Activated CD8-positive, alpha-beta T cell treated with anti-CD3 and anti-CD28 coated beads, Interleukin-2, amount 10 ng/mL, durations not matched to agents 7 days and 5 days (primary cell): ENCODE measurements around the gene UGT3A2. TPM values are rescaled to one million over a fixed set of nuclear protein-coding genes. Genes with fewer than 3 reads are reported as not detected.
"Not testable (repeated sequence)": the region's sequence is repeated elsewhere in the genome, so short reads cannot be mapped to it uniquely, and the experiment has no call there.

ENCODE experiments used
- ATAC-seq: fragments of 150-1000 bp; cut with Tn5 transposase; one replicate; pipeline ENCODE4 v1.10.0; 2021; ENCODE audit warnings: moderate library complexity
- CTCF ChIA-PET: fragments of 350-600 bp; sonication (Branson Sonifier 250); formaldehyde crosslinking; loops from one replicate; lab custom pipeline; 2021; ENCODE audit warnings: antibody characterized with exemption; lab: Charles Lee
- POLR2A ChIA-PET: fragments of 350-600 bp; sonication (Branson Sonifier 250); formaldehyde crosslinking; loops from one replicate; lab custom pipeline; 2021; ENCODE audit warnings: antibody characterized with exemption; lab: Charles Lee
- DNase-seq: peaks from one replicate; pipeline ENCODE4 v3.0.0-alpha.2; 2020
- H3K27ac Mint-ChIP-seq: one replicate; pipeline ENCODE4 v1.8.0; 2021; ENCODE audit warnings: mild to moderate bottlenecking, mixed read lengths
- H3K27me3 Mint-ChIP-seq: one replicate; pipeline ENCODE4 v1.8.0; 2021; ENCODE audit warnings: low read depth, mixed read lengths
- H3K36me3 Mint-ChIP-seq: one replicate; pipeline ENCODE4 v1.8.0; 2021; ENCODE audit warnings: low read depth, mixed read lengths
- H3K4me1 Mint-ChIP-seq: one replicate; pipeline ENCODE4 v1.8.0; 2021; ENCODE audit warnings: low read depth, mixed read lengths
- H3K4me3 Mint-ChIP-seq: one replicate; pipeline ENCODE4 v1.8.0; 2021; ENCODE audit warnings: mild to moderate bottlenecking, mixed read lengths
- H3K9me3 Mint-ChIP-seq: one replicate; pipeline ENCODE4 v1.8.0; 2022; ENCODE audit warnings: mixed read lengths; ENCODE audit not compliant: insufficient read depth
- total RNA-seq, 2 experiments: library from RNA; stranded (reverse); gene quantifications; one replicate each; pipeline ENCODE4 v1.2.3, GENCODE V29; 2021

UGT3A2 gene
- total RNA-seq, 2 experiments from 2014 or later, result not detected

DNA sequence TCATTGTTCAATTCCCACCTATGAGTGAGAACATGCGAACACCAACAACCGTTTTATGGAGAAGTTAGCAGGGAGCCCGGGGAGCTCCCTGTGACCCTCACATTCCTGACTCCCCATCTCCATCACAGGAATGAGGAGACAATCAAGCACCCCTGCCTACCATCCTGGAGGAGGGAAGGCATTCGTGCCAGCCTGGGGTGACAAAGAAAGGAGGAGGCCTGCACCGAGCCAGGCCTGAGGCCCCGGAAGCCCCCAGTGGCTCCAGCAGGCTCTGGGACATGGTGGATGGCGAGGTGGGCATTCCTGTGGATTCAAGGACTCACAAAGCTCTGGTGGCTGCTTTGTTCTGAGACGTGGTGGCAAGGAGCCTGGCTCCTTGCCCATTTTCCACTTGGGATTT is 39.0 kb downstream of the UGT3A2 start:
- CTCF ChIA-PET, result no interaction called here
- peaks cover 2% of the 10 kb centered on the region for H3K27me3 Mint-ChIP-seq
- no peak overlapping the region for H3K27ac Mint-ChIP-seq
- H3K36me3 Mint-ChIP-seq, result no peaks in the 10 kb centered on the region
- no peak for ATAC-seq
- H3K4me3 Mint-ChIP-seq, result no peak overlapping the region
- no peak for DNase-seq
- H3K9me3 Mint-ChIP-seq, result no peaks in the 10 kb centered on the region
- POLR2A ChIA-PET, result no interaction called here
- no peaks in the 10 kb centered on the region for H3K4me1 Mint-ChIP-seq

DNA sequence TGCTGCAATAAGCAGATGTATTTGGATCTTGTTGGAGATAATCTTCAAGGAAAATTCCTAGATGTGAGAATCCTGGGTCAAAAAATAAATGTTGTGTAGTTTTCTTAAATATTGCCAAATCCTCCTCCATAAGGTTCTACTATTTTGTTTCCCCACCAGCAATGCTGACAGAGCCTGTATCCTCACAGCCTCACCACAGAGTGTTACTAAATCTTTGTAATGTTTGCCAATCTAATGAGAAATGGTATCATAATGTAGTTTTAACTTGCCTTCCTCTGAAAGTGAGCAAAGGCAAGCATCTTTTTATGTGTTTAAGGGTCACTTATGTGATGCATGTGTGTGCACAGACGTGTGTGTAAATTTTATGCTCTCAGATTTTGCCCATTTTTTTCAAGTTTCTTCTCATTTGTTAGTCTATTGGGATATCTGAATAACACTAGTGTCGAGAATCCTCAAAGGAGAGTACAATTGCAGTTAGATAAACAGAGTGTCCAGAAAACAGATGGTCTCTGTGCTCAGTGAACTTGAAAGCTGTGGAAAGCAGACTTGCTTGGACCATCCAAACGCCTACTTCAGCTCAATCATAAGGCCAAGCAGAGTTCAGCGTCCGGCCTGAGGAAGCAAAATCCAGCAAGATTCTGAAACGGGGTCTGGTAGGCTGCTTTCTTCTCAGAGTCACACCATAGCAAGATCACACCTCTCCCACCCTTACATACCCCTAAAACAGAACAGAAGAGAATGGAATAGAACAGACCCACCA is 39.8 kb downstream of the UGT3A2 start:
- Mint-ChIP-seq H3K27ac (no peak overlapping the region), H3K9me3 (no peaks in the 10 kb centered on the region), H3K36me3 (no peaks in the 10 kb centered on the region), H3K4me3 (no peak overlapping the region), H3K4me1 (no peaks in the 10 kb centered on the region), H3K27me3 (peaks cover 2% of the 10 kb centered on the region)
- no peak for DNase-seq
- POLR2A ChIA-PET, result no interaction called here
- CTCF ChIA-PET, result no interaction called here
- no peak for ATAC-seq

- POLR2A ChIA-PET, CTCF ChIA-PET: not testable (repeated sequence)
These were observed 44.4 kb downstream of the UGT3A2 start for GRCh38 chr5:36022246-36022645.

DNA sequence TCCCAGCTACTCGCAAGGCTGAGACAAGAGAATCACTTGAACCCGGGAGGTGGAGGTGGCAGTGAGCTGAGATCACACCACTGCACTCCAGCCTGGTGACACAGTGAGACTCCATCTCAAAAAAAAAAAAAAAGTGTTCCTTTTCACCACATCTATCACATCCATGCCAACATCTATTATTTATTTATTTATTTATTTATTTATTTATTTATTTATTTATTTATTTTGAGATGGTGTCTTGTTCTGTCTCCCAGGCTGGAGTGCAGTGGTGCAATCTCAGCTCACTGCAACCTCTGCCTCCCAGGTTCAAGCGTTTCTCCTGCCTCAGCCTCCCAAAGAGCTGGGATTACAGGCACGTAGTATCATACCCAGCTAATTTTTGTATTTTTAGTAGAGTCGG is 47.1 kb downstream of the UGT3A2 start:
- H3K27me3 Mint-ChIP-seq, H3K4me3 Mint-ChIP-seq, CTCF ChIA-PET, H3K4me1 Mint-ChIP-seq, H3K9me3 Mint-ChIP-seq, H3K27ac Mint-ChIP-seq, ATAC-seq, DNase-seq, POLR2A ChIA-PET, H3K36me3 Mint-ChIP-seq: not testable (repeated sequence)

More at GRCh38 chr5:36022246-36022645, 44.4 kb downstream of the UGT3A2 start:
- H3K9me3 Mint-ChIP-seq, ATAC-seq, H3K4me1 Mint-ChIP-seq, H3K4me3 Mint-ChIP-seq, H3K27ac Mint-ChIP-seq, DNase-seq, H3K36me3 Mint-ChIP-seq, H3K27me3 Mint-ChIP-seq: not testable (repeated sequence)

DNA sequence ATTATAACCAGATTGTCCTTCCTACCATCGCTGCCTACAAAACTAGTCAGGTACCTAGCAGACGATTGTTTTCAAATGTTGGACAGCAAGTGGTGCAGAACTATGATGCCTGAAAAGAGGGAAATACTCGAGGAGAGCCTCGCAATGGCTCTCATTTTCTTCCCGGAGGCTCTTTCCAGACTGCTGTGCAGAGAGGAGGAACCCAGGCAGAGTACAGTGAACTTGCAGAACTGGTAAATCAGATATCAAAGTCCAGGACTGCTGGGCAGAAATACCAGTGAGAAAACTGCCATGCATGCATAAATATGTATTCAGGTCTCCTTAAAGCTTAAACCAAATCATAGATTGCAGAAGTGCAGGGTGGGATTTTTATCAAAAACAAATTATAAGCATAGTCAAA is 49.1 kb downstream of the UGT3A2 start:
- Mint-ChIP-seq H3K9me3 (peaks cover 12% of the 10 kb centered on the region), H3K36me3 (no peaks in the 10 kb centered on the region), H3K4me3 (no peak overlapping the region), H3K27me3 (peaks cover 2% of the 10 kb centered on the region), H3K27ac (no peak overlapping the region), H3K4me1 (no peaks in the 10 kb centered on the region)
- CTCF ChIA-PET, result interaction anchor here (1.6 kb wide), 1 partner anchor 62 kb away, joined by 3 read pairs; no protein-coding TSS in a partner anchor
- POLR2A ChIA-PET, result no interaction called here
- ATAC-seq, result no peak
- no peak for DNase-seq

DNA sequence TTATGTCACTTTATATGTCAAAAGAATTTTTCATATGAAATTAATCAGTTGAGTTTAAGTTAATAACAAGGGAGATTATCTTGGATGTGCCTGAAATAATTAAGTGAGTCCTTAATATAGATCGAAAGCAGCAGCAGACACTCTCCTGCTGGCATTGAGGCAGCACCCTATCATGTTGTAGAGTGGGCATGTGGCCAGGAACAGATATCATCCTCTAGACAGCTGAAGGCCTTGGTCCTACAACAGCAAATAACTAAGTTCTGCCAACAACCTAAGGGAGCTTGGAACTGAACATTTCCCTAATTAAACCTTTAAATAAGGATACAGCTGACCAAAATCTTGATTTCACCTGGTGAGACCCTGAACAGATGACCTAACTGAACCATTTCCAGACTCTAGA is 49.7 kb downstream of the UGT3A2 start:
- Mint-ChIP-seq H3K27ac (no peak overlapping the region), H3K36me3 (no peaks in the 10 kb centered on the region), H3K9me3 (peaks cover 15% of the 10 kb centered on the region), H3K4me3 (no peak overlapping the region), H3K4me1 (no peaks in the 10 kb centered on the region), H3K27me3 (peaks cover 2% of the 10 kb centered on the region)
- CTCF ChIA-PET, result no interaction called here
- no peak for DNase-seq
- no peak for ATAC-seq
- POLR2A ChIA-PET, result no interaction called here

GRCh38 chr5:36013182-36013581 is 53.5 kb downstream of the UGT3A2 start:
- no peaks in the 10 kb centered on the region for H3K4me1 Mint-ChIP-seq
- ChIA-PET CTCF (no interaction called here), POLR2A (no interaction called here)
- no peaks in the 10 kb centered on the region for H3K27me3 Mint-ChIP-seq
- H3K4me3 Mint-ChIP-seq, result no peak overlapping the region
- H3K36me3 Mint-ChIP-seq, result no peaks in the 10 kb centered on the region
- ATAC-seq, result no peak
- no peak overlapping the region for H3K27ac Mint-ChIP-seq
- H3K9me3 Mint-ChIP-seq, result peaks cover 20% of the 10 kb centered on the region
- no peak for DNase-seq

- Mint-ChIP-seq H3K4me3 (no peak overlapping the region), H3K27ac (no peak overlapping the region), H3K36me3 (no peaks in the 10 kb centered on the region), H3K27me3 (no peaks in the 10 kb centered on the region), H3K4me1 (no peaks in the 10 kb centered on the region), H3K9me3 (peaks cover 15% of the 10 kb centered on the region)
- CTCF ChIA-PET, result no interaction called here
- no peak for ATAC-seq
- DNase-seq, result no peak
- POLR2A ChIA-PET, result no interaction called here
These were observed 57.0 kb downstream of the UGT3A2 start for GRCh38 chr5:36009698-36010097.

DNA sequence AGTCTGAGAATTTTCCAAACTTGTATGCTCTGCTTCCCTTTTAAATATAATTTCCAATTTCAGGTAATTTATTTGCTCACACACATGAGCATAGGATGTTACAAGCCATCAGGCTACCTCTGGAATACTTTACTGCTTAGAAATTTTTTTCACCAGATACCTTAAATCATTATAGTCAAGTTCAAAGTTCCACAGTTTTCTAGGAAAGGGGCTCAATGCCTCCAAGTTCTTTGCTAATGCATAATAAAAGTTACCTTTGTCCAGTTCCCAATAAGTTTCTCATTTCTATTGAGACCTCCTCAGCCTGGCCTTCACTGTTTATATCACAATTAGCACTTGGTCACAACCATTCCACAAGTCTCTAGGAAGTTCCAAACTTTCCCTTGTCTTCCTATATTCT is 59.3 kb downstream of the UGT3A2 start:
- no peak overlapping the region for H3K4me3 Mint-ChIP-seq
- no peak for ATAC-seq
- ChIA-PET POLR2A (no interaction called here), CTCF (no interaction called here)
- H3K27me3 Mint-ChIP-seq, result peaks cover 4% of the 10 kb centered on the region
- no peak for DNase-seq
- peaks cover 7% of the 10 kb centered on the region for H3K9me3 Mint-ChIP-seq
- no peak overlapping the region for H3K27ac Mint-ChIP-seq
- no peaks in the 10 kb centered on the region for H3K36me3 Mint-ChIP-seq
- no peaks in the 10 kb centered on the region for H3K4me1 Mint-ChIP-seq

- no peak for DNase-seq
- Mint-ChIP-seq H3K4me3 (no peak overlapping the region), H3K27me3 (peaks cover 4% of the 10 kb centered on the region), H3K36me3 (no peaks in the 10 kb centered on the region), H3K4me1 (no peaks in the 10 kb centered on the region), H3K27ac (no peak overlapping the region), H3K9me3 (peaks cover 7% of the 10 kb centered on the region)
- CTCF ChIA-PET, result no interaction called here
- ATAC-seq, result no peak
- POLR2A ChIA-PET, result no interaction called here
These were observed 60.5 kb downstream of the UGT3A2 start for GRCh38 chr5:36006163-36006562.

GRCh38 chr5:36001032-36001431 is 65.7 kb downstream of the UGT3A2 start:
- H3K9me3 Mint-ChIP-seq, result no peaks in the 10 kb centered on the region
- peaks cover 4% of the 10 kb centered on the region for H3K27me3 Mint-ChIP-seq
- ChIA-PET CTCF (no interaction called here), POLR2A (no interaction called here)
- ATAC-seq (no peak), DNase-seq (no peak)
- H3K4me1 Mint-ChIP-seq, result no peaks in the 10 kb centered on the region
- no peaks in the 10 kb centered on the region for H3K36me3 Mint-ChIP-seq
- no peak overlapping the region for H3K27ac Mint-ChIP-seq
- H3K4me3 Mint-ChIP-seq, result no peak overlapping the region

DNA sequence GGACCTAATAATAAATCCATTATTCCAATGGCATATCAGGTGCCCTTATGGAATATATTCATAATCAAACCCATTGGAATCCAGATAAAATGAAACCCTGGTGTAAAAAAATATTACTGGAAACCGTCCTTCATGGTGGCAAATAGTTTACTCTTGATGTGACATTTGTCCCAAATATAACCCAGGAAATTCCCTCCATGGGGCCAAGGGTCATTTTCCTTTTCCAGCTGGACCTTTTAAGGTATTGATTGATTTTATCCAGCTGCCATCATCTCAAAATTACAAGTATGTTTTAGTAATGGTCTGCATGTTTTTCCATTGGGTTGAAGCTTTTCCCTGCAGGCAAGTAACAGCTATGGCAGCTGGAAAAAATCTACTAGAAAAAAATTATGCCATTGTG is 67.1 kb downstream of the UGT3A2 start:
- H3K27ac Mint-ChIP-seq, result no peak overlapping the region
- CTCF ChIA-PET, result no interaction called here

DNA sequence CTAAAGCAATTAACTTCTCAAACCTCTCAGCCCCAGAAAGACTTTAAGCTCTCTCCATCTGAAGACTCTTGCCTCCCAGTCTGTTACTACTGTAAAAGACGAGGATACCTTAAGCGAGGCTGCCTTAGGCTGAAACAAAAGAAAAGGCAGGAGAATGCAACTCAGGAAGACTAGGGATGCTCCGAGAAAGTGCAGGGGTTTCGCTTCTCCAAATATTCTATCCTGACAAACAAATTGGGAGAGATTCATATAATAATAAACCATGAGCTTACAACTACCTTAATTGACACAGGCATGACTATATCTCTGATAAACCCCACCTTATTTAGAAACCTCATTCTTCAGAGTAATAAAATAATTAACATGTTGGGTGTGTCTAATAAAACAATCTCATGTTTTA is 70.6 kb downstream of the UGT3A2 start:
- Mint-ChIP-seq H3K9me3 (no peaks in the 10 kb centered on the region), H3K27me3 (no peaks in the 10 kb centered on the region), H3K4me3 (no peak overlapping the region), H3K4me1 (no peaks in the 10 kb centered on the region), H3K27ac (no peak overlapping the region), H3K36me3 (no peaks in the 10 kb centered on the region)
- ChIA-PET CTCF (no interaction called here), POLR2A (interaction anchor here (0.6 kb wide), 1 partner anchor 459 kb away, joined by 5 read pairs; no protein-coding TSS in a partner anchor)
- DNase-seq (no peak), ATAC-seq (no peak)

More for the DNA sequence above, 67.1 kb downstream of the UGT3A2 start:
- Mint-ChIP-seq H3K27me3 (peaks cover 4% of the 10 kb centered on the region), H3K4me3 (no peak overlapping the region), H3K4me1 (no peaks in the 10 kb centered on the region), H3K36me3 (no peaks in the 10 kb centered on the region), H3K9me3 (no peaks in the 10 kb centered on the region)
- POLR2A ChIA-PET, result no interaction called here
- ATAC-seq (no peak), DNase-seq (no peak)
